ENCODE measurements around the gene VPS39.

VPS39 gene

GRCh38 chr15:42130246-42130986 is 77.7 kb downstream of the VPS39 start:
- TF ChIP-seq, protein P1, sequence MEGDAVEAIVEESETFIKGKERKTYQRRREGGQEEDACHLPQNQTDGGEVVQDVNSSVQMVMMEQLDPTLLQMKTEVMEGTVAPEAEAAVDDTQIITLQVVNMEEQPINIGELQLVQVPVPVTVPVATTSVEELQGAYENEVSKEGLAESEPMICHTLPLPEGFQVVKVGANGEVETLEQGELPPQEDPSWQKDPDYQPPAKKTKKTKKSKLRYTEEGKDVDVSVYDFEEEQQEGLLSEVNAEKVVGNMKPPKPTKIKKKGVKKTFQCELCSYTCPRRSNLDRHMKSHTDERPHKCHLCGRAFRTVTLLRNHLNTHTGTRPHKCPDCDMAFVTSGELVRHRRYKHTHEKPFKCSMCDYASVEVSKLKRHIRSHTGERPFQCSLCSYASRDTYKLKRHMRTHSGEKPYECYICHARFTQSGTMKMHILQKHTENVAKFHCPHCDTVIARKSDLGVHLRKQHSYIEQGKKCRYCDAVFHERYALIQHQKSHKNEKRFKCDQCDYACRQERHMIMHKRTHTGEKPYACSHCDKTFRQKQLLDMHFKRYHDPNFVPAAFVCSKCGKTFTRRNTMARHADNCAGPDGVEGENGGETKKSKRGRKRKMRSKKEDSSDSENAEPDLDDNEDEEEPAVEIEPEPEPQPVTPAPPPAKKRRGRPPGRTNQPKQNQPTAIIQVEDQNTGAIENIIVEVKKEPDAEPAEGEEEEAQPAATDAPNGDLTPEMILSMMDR (IDR thresholded peaks at IDR 0.05; ENCODE audit: extremely low read depth, insufficient read depth, missing control alignments): no peak
- DNase-seq (ENCODE audit: low spot score): no peak
- in situ Hi-C loops (cut with MboI; ENCODE audit: low pct_unique_long_range_greater_than_20kb, low sequenced_read_pairs, unreplicated experiment): loop anchor here (10.0 kb wide), 1 partner anchor 66 kb away; no protein-coding TSS in a partner anchor

DNA sequence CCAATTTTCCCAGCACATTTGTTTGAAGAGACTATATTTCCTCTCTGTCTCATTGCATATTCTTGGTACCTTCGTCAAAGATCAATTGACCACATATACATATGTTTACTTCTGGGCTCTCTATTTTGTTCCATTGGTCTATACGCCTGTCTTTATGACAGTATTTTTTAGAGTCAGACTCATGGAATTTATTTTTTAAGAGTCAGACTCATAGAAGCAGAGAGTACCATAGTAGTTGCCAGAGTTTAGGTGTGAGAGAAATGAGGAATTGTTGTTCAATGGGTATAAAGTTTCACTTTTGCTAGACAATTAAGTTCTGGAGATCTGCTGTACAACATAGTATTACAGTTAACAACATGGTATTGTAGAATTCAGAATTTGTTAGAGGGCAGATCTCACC is 78.7 kb downstream of the VPS39 start:
- in situ Hi-C loops (cut with MboI; ENCODE audit: low pct_unique_long_range_greater_than_20kb, low sequenced_read_pairs, unreplicated experiment): no loop called here

GRCh38 chr15:42128476-42128875 is 79.6 kb downstream of the VPS39 start:
- in situ Hi-C loops (cut with MboI; ENCODE audit: low pct_unique_long_range_greater_than_20kb, low sequenced_read_pairs, unreplicated experiment): no loop called here
- TF ChIP-seq, protein P1 (IDR thresholded peaks at IDR 0.05; ENCODE audit: extremely low read depth, insufficient read depth, missing control alignments): no peak
- no peak for DNase-seq (ENCODE audit: low spot score)

More for the DNA sequence above, 78.7 kb downstream of the VPS39 start:
- TF ChIP-seq, protein P1 (IDR thresholded peaks at IDR 0.05; ENCODE audit: extremely low read depth, insufficient read depth, missing control alignments): no peak
- no peak for DNase-seq (ENCODE audit: low spot score)

DNA sequence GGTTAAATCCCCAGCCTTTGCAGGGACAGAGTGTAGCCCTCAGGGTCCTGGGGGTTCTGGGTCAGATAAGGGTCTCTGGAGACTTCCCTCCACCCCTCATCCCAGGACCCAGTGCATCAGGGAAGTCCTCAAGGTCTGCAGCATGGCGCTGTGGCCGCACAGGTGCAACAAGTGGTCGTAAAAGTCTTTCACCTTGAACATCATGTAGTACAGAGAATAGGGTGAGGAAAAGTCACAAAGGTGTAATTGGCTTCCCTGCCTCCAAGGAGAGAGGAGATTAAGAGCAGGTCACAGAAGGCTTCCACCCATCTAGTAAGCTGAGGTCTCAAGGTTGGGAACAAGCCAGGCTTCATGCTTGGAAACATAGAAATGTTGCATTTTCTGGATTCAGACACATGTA is 84.6 kb downstream of the VPS39 start:
- TF ChIP-seq, protein P1 (IDR thresholded peaks at IDR 0.05; ENCODE audit: extremely low read depth, insufficient read depth, missing control alignments): no peak
- DNase-seq (ENCODE audit: low spot score): no peak
- in situ Hi-C loops (cut with MboI; ENCODE audit: low pct_unique_long_range_greater_than_20kb, low sequenced_read_pairs, unreplicated experiment): no loop called here

DNA sequence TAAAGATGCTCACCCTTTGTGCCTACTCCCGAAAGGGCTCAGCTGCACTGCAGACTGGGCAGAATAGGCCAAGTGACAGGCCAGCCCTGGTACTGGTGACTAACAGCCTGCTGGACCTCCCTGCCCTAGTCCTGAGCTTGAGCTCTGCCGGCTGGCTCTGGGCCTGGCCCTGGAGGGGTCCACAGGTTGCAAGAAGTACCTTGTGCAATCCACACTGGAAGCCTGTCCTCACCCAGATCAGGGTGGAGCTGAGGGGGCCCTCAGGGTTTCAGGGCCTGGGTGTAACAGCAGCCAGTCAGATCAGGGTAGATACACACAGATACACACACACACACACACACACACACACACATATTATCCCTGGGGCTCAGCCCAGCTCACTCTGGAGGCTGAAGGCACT is 86.4 kb downstream of the VPS39 start:
- TF ChIP-seq, protein P1 (IDR thresholded peaks at IDR 0.05; ENCODE audit: extremely low read depth, insufficient read depth, missing control alignments): no peak
- no peak for DNase-seq (ENCODE audit: low spot score)
- in situ Hi-C loops (cut with MboI; ENCODE audit: low pct_unique_long_range_greater_than_20kb, low sequenced_read_pairs, unreplicated experiment): no loop called here

DNA sequence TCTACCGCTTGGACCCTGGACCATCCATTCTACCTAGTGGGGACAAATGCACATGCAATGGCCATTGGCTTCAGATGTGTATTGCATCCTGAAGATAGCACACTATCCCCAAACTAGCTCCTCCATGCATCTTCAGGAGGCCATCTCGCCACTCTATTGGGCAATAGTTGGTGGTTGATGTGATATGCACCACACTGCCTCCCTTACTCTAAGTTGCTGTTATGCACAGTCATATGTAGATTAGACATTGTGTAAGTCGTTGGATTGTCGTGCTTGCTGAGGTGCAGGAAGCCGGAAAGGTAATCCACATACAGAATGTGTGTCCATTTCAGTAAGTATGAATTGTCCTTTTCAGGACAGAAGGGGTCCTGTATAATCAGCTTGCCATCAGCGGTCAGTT is 87.1 kb downstream of the VPS39 start:
- DNase-seq (ENCODE audit: low spot score): no peak
- TF ChIP-seq, protein P1 (IDR thresholded peaks at IDR 0.05; ENCODE audit: extremely low read depth, insufficient read depth, missing control alignments): no peak
- in situ Hi-C loops (cut with MboI; ENCODE audit: low pct_unique_long_range_greater_than_20kb, low sequenced_read_pairs, unreplicated experiment): no loop called here

Data from GM13977 (cell line).